DMS153 treated with DMSO at 0.1 percent for 48 hours (cell line): ENCODE measurements around the gene CFAP45.
"Not testable (repeated sequence)": the region's sequence is repeated elsewhere in the genome, so short reads cannot be mapped to it uniquely, and the experiment has no call there.

Source experiments
- DNase-seq: peaks from one replicate; lab custom pipeline; 2025; ENCODE audit not compliant: unreplicated experiment; lab: John Stamatoyannopoulos, UW

Gene CFAP45

GRCh38 chr1:159908031-159908940 lies 8.3 kb upstream of the CFAP45 start:
- no peak for DNase-seq

- DNase-seq, result no peak
These were observed 7.0 kb upstream of the CFAP45 start for GRCh38 chr1:159906960-159907359.

GRCh38 chr1:159904036-159904435 lies 4.1 kb upstream of the CFAP45 start:
- DNase-seq, result not testable (repeated sequence)

GRCh38 chr1:159902541-159902940 lies 2.6 kb upstream of the CFAP45 start:
- no peak for DNase-seq

GRCh38 chr1:159900755-159901360 lies 893 bp upstream of the CFAP45 start:
- DNase-seq, result no peak

GRCh38 chr1:159899634-159900033 lies 331 bp downstream of the CFAP45 start:
- not testable (repeated sequence) for DNase-seq

- DNase-seq, result no peak
These were observed 1.4 kb downstream of the CFAP45 start for GRCh38 chr1:159898527-159898926.

GRCh38 chr1:159897962-159898361 lies 2.0 kb downstream of the CFAP45 start:
- DNase-seq, result no peak

- no peak for DNase-seq
These were observed 3.4 kb downstream of the CFAP45 start for GRCh38 chr1:159896546-159896930.

GRCh38 chr1:159895836-159896545 lies 4.0 kb downstream of the CFAP45 start:
- no peak for DNase-seq

- no peak for DNase-seq
These were observed 4.7 kb downstream of the CFAP45 start for GRCh38 chr1:159895286-159895685.

- DNase-seq, result no peak
These were observed 7.0 kb downstream of the CFAP45 start for GRCh38 chr1:159892944-159893343.

GRCh38 chr1:159891275-159892157 lies 8.4 kb downstream of the CFAP45 start:
- DNase-seq, result peak; percentile 95

GRCh38 chr1:159890390-159890789 lies 9.6 kb downstream of the CFAP45 start:
- DNase-seq, result no peak

GRCh38 chr1:159889821-159890252 lies 10.1 kb downstream of the CFAP45 start:
- no peak for DNase-seq

GRCh38 chr1:159889202-159889601 lies 10.8 kb downstream of the CFAP45 start:
- DNase-seq, result no peak

GRCh38 chr1:159884296-159884695 lies 15.7 kb downstream of the CFAP45 start:
- no peak for DNase-seq

GRCh38 chr1:159883134-159883533 lies 16.8 kb downstream of the CFAP45 start:
- DNase-seq, result no peak

- no peak for DNase-seq
These were observed 17.5 kb downstream of the CFAP45 start for GRCh38 chr1:159882527-159882862.

GRCh38 chr1:159881622-159882526 lies 18.1 kb downstream of the CFAP45 start:
- DNase-seq, result peak; percentile 99
